ENCODE data around the gene TSPEAR. TPM values are rescaled to one million over a fixed set of nuclear protein-coding genes. Genes with fewer than 3 reads are reported as not detected.
"Not testable (repeated sequence)": the region's sequence is repeated elsewhere in the genome, so short reads cannot be mapped to it uniquely, and the experiment has no call there.

Gene TSPEAR
- total and polyA plus RNA-seq, 9 of the 15 experiments (the other 6 are each of a cell fraction or from before 2014, with no cell fraction given) = not detected

DNA sequence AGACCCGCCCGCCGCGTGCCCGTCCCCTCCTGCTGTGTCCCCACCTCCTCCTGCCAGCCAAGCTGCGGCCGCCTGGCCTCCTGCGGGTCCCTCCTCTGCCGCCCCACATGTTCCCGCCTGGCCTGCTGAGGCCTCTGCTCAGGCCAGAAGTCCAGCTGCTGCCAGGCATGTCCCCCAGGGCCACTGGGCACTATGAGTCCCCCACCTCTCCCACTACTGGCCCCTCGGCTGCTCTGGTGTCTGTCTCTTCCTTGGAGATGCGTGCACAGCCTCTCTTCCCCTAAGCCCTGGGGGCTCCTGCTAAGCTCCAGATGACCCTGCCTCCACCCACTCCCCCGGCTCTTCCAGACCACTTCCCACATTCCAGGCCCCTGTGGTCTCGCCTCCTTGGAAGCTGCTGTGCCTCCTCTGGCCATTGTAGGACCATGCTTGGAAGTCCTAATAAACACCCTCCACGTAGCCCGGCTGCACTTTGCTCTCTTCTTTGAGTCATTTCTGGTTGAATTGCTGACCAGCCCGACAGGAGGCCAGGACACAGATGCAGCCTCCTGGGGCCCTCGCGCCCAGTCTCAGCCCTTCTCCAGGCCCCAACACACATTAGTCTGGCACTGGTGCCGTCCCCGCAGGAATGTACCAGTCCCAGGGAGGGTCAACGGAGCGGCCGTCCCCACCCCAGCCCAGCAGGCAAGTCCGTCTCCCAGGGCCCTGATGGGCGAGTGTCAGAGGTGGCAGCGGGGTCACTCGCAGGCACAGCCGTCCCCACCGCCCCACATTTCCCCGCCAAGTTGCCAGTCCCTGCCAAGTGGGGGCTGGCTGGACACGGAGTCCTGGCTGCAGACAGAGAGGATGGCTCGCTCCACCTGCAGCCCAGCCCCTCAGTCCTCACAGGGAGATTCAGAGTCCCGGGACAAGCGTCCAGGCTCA lies 13.3 kb downstream of the TSPEAR start (continued):
- TF ChIP-seq ZKSCAN8 (CRISPR knock-in tag; IDR thresholded peaks at IDR 0.05) (no peak), TEAD1 (CRISPR knock-in tag; IDR thresholded peaks at IDR 0.05) (no peak), ZNF143 (CRISPR knock-in tag; IDR thresholded peaks at IDR 0.05) (no peak)

DNA sequence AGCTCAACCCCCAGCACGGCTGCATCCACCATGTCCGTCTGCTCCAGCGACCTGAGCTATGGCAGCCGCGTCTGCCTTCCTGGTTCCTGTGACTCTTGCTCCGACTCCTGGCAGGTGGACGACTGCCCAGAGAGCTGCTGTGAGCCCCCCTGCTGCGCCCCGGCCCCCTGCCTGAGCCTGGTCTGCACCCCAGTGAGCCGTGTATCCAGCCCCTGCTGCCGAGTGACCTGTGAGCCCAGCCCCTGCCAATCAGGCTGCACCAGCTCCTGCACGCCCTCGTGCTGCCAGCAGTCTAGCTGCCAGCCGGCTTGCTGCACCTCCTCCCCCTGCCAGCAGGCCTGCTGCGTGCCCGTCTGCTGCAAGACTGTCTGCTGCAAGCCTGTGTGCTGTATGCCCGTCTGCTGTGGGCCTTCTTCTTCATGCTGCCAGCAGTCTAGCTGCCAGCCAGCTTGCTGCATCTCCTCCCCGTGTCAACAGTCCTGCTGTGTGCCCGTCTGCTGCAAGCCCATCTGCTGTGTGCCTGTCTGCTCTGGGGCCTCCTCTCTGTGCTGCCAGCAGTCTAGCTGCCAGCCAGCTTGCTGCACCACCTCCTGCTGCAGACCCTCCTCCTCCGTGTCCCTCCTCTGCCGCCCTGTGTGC lies 14.1 kb downstream of the TSPEAR start, which contains the start of gene KRTAP10-12:
TSS of gene KRTAP10-12 (plus strand) at position 1 of the 639 bp plus-strand sequence. CDS start at position 31, 30 bp downstream.
- H3K9me3 ChIP-seq (replicated peaks; ENCODE audit: control insufficient read depth, insufficient read depth, low read depth, low read length); H4K20me1 ChIP-seq (replicated peaks; ENCODE audit: control insufficient read depth, insufficient read depth, low read length); H3K4me2 ChIP-seq (ENCODE audit: insufficient read depth, low read length); in situ Hi-C loops (cut with MboI); CTCF ChIA-PET (ENCODE audit: low intra/inter-chr PET ratio); DNase-seq (ENCODE audit: extremely low read depth in 1 of 4, low spot score in 3 of 4); FAIRE-seq; H3K4me1 ChIP-seq (replicated peaks in 1 of 2; ENCODE audit: control insufficient read depth in 2 of 2, insufficient read depth in 2 of 2, low read length in 2 of 2); H3K9ac ChIP-seq (ENCODE audit: insufficient read depth in 1 of 2, low read depth in 2 of 2, low read length in 2 of 2); H3K4me3 ChIP-seq; intact Hi-C loops (cut with micrococcal nuclease); BruUV-seq (replicated peaks); H3K27ac ChIP-seq (ENCODE audit: extremely low read depth, low read depth, low read length); H3K9me1 ChIP-seq (ENCODE audit: control insufficient read depth, insufficient read depth, low read length); H3K79me2 ChIP-seq (ENCODE audit: control insufficient read depth, insufficient read depth, low read length); H2AFZ ChIP-seq (ENCODE audit: low read depth, low read length); H3K36me3 ChIP-seq (ENCODE audit: control insufficient read depth, insufficient read depth, low read length): not testable (repeated sequence)
- peaks cover 40 to 69% of the 10 kb centered on the region in 2 experiments for H3K27me3 ChIP-seq (ENCODE audit: control insufficient read depth in 2 of 2, insufficient read depth in 2 of 2, low read length in 2 of 2)
- POLR2A ChIA-PET = interaction anchor here (0.8 kb wide), 1 partner anchor 82 kb away, joined by 3 read pairs; no protein-coding TSS in a partner anchor
- peak; percentile 20; the same call in 1 of the 3 replicates for ATAC-seq
- WGBS (ENCODE audit: insufficient coverage, low coverage, missing lambda C conversion rate) = 1% methylated on average over 12 of the region's 21 CpGs
